NT2/D1 (cell line): Measurements from ENCODE around the gene RPL15.
"Not testable (repeated sequence)": the region's sequence is repeated elsewhere in the genome, so short reads cannot be mapped to it uniquely, and the experiment has no call there.

Experiments used
- DNase-seq: peaks from one replicate; pipeline ENCODE4 v3.0.0-alpha.2; 2011; ENCODE audit warnings: low read depth, low spot score
- H3K27me3 ChIP-seq: 2 replicates; pipeline ENCODE4 v1.6.0; 2011; ENCODE audit warnings: mild to moderate bottlenecking; ENCODE audit not compliant: insufficient read length, insufficient read depth
- H3K36me3 ChIP-seq: 2 replicates; pipeline ENCODE4 v1.6.1; 2011; ENCODE audit warnings: mild to moderate bottlenecking, low read length, mixed read lengths; ENCODE audit not compliant: insufficient read depth, insufficient read length
- H3K4me1 ChIP-seq: 2 replicates; pipeline ENCODE4 v1.5.1; 2011; ENCODE audit not compliant: insufficient read depth, insufficient read length
- H3K4me3 ChIP-seq: 2 replicates; pipeline ENCODE4 v1.5.1; 2011; ENCODE audit warnings: low read depth; ENCODE audit not compliant: insufficient read length
- H3K9ac ChIP-seq: 2 replicates; pipeline ENCODE4 v1.6.0; 2011; ENCODE audit warnings: low read depth; ENCODE audit not compliant: insufficient read length
- H3K9me3 ChIP-seq: 2 replicates; pipeline ENCODE4 v1.5.1; 2011; ENCODE audit warnings: mild to moderate bottlenecking, low read length; ENCODE audit not compliant: insufficient read depth
- SUZ12 ChIP-seq: IDR thresholded peaks from 2 replicates; pipeline ENCODE4 v1.6.1; 2011; ENCODE audit not compliant: insufficient read length, insufficient read depth; ENCODE audit errors: extremely low read depth
- YY1 ChIP-seq: IDR thresholded peaks from 2 replicates; pipeline ENCODE4 v1.6.1; 2011; ENCODE audit not compliant: insufficient read length, insufficient read depth
- ZNF274 ChIP-seq: IDR thresholded peaks from 2 replicates; pipeline ENCODE4 v1.6.1; 2011; ENCODE audit warnings: mild to moderate bottlenecking, low read depth, low read length

Gene RPL15

GRCh38 chr3:23873941-23874340 is 43.0 kb upstream of the RPL15 start:
- TF ChIP-seq ZNF274 (no peak), YY1 (no peak), SUZ12 (no peak)
- no peaks in the 10 kb centered on the region for H3K27me3 ChIP-seq

GRCh38 chr3:23874359-23875112 is 42.4 kb upstream of the RPL15 start:
- H3K36me3 ChIP-seq = peaks cover 10% of the 10 kb centered on the region
- DNase-seq = no peak
- TF ChIP-seq ZNF274 (no peak), YY1 (no peak), SUZ12 (no peak)

More at GRCh38 chr3:23873941-23874340, 43.0 kb upstream of the RPL15 start:
- no peak for DNase-seq
- H3K9me3 ChIP-seq = peaks cover 12% of the 10 kb centered on the region; the same call in 1 of the 2 replicates
- no peak overlapping the region for H3K4me3 ChIP-seq
- peaks cover 7% of the 10 kb centered on the region for H3K36me3 ChIP-seq
- H3K4me1 ChIP-seq = no peaks in the 10 kb centered on the region
- no peak overlapping the region for H3K9ac ChIP-seq

GRCh38 chr3:23875113-23875725 is 41.7 kb upstream of the RPL15 start:
- Histone ChIP-seq H3K4me1 (no peaks in the 10 kb centered on the region), H3K27me3 (no peaks in the 10 kb centered on the region), H3K9ac (no peak overlapping the region), H3K9me3 (peaks cover 2% of the 10 kb centered on the region; the same call in 1 of the 2 replicates), H3K4me3 (no peak overlapping the region), H3K36me3 (peaks cover 12% of the 10 kb centered on the region)
- TF ChIP-seq YY1 = no peak
- no peak for DNase-seq

More at GRCh38 chr3:23874359-23875112, 42.4 kb upstream of the RPL15 start:
- H3K4me3 ChIP-seq = no peak overlapping the region
- H3K27me3 ChIP-seq = no peaks in the 10 kb centered on the region
- H3K4me1 ChIP-seq = no peaks in the 10 kb centered on the region
- no peak overlapping the region for H3K9ac ChIP-seq
- H3K9me3 ChIP-seq = peaks cover 9% of the 10 kb centered on the region; the same call in 1 of the 2 replicates

GRCh38 chr3:23876923-23877322 is 40.0 kb upstream of the RPL15 start:
- no peak for DNase-seq
- peaks cover 2% of the 10 kb centered on the region; the same call in 1 of the 2 replicates for H3K9me3 ChIP-seq
- no peaks in the 10 kb centered on the region for H3K4me1 ChIP-seq
- no peak overlapping the region for H3K9ac ChIP-seq
- H3K27me3 ChIP-seq = no peaks in the 10 kb centered on the region
- H3K36me3 ChIP-seq = peaks cover 12% of the 10 kb centered on the region
- no peak for TF ChIP-seq ZNF274
- TF ChIP-seq YY1 = no peak
- no peak for TF ChIP-seq SUZ12
- H3K4me3 ChIP-seq = no peak overlapping the region

GRCh38 chr3:23877329-23877980 is 39.5 kb upstream of the RPL15 start:
- DNase-seq = no peak
- Histone ChIP-seq H3K36me3 (peaks cover 17% of the 10 kb centered on the region), H3K27me3 (no peaks in the 10 kb centered on the region), H3K9me3 (peaks cover 7% of the 10 kb centered on the region; the same call in 1 of the 2 replicates), H3K4me1 (no peaks in the 10 kb centered on the region), H3K4me3 (no peak overlapping the region), H3K9ac (no peak overlapping the region)
- no peak for TF ChIP-seq YY1
- no peak for TF ChIP-seq ZNF274
- no peak for TF ChIP-seq SUZ12

- Histone ChIP-seq H3K27me3 (no peaks in the 10 kb centered on the region), H3K4me1 (no peaks in the 10 kb centered on the region), H3K4me3 (no peak overlapping the region), H3K36me3 (peaks cover 25% of the 10 kb centered on the region), H3K9ac (no peak overlapping the region), H3K9me3 (peaks cover 11% of the 10 kb centered on the region; the same call in 1 of the 2 replicates)
- TF ChIP-seq YY1 = no peak
- DNase-seq = no peak
These were observed 37.4 kb upstream of the RPL15 start for GRCh38 chr3:23879485-23879884.

GRCh38 chr3:23880703-23881339 is 36.1 kb upstream of the RPL15 start:
- Histone ChIP-seq H3K27me3 (no peaks in the 10 kb centered on the region), H3K4me1 (no peaks in the 10 kb centered on the region), H3K4me3 (no peak overlapping the region), H3K36me3 (peaks cover 25% of the 10 kb centered on the region), H3K9me3 (peaks cover 11% of the 10 kb centered on the region; the same call in 1 of the 2 replicates), H3K9ac (no peak overlapping the region)
- DNase-seq = no peak
- no peak for TF ChIP-seq SUZ12
- no peak for TF ChIP-seq ZNF274
- TF ChIP-seq YY1 = no peak

GRCh38 chr3:23881993-23882392 is 34.9 kb upstream of the RPL15 start:
- Histone ChIP-seq H3K36me3 (peaks cover 31% of the 10 kb centered on the region), H3K9me3 (peaks cover 11% of the 10 kb centered on the region; the same call in 1 of the 2 replicates)
- not testable (repeated sequence) for H3K4me3 ChIP-seq, DNase-seq, H3K27me3 ChIP-seq, H3K9ac ChIP-seq, H3K4me1 ChIP-seq
